Measurements from ENCODE around the gene GRIN3B. TPM values are rescaled to one million over a fixed set of nuclear protein-coding genes. Genes with fewer than 3 reads are reported as not detected.

Gene GRIN3B
- total and polyA plus RNA-seq, 2 of the 4 experiments (the other 2 are of a cell fraction) = under 0.01 to 0.91 TPM

DNA sequence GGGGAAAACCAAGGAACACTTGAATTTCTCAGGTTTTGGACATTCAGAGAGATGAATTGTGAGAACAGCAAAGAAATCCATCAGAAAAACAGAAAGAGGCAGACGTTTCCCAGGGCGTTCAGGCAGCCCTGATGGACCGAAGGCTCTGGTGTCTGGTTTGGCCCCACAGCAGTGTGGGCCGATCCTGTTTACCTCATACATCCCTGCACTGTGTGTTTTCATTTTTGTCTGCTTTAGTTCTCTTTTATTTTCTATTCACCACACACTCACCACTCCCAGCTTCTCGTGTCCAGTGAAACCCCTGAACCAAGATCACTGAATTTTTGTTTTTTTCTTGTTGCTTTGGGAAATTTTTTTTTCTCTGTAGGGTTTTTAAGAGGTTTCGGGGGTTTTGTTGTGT lies 27.9 kb upstream of the GRIN3B start:
- Histone ChIP-seq H2AFZ (replicated peaks; ENCODE audit: low read length, poor library complexity) (no peak overlapping the region), H4K20me1 (ENCODE audit: insufficient read depth, low read length) (peaks cover 3% of the 10 kb centered on the region; the same call in 1 of the 2 replicates), H2AK9ac (replicated peaks; ENCODE audit: low read depth, low read length, poor library complexity) (no peak overlapping the region), H2BK15ac (ENCODE audit: low read depth, low read length) (no peak overlapping the region), H4K91ac (ENCODE audit: insufficient read depth, low read depth, low read length) (no peak overlapping the region), H3K4me2 (ENCODE audit: low read depth, low read length) (no peak overlapping the region), H2BK120ac (ENCODE audit: low read depth, low read length) (no peak overlapping the region), H3K9ac (ENCODE audit: low read depth, low read length) (no peak overlapping the region), H2BK20ac (ENCODE audit: low read depth, low read length) (no peak overlapping the region), H3K9me1 (ENCODE audit: insufficient read depth, low read length) (no peaks in the 10 kb centered on the region), H4K5ac (ENCODE audit: low read depth, low read length) (no peak overlapping the region), H3K14ac (replicated peaks; ENCODE audit: low read depth, low read length) (no peak overlapping the region), H3K9me3 (ENCODE audit: control insufficient read depth, insufficient read depth, low read length) (peaks cover 5% of the 10 kb centered on the region), H2BK5ac (ENCODE audit: low read depth, low read length, poor library complexity, severe bottlenecking) (no peak overlapping the region), H3K27me3 (ENCODE audit: control insufficient read depth, insufficient read depth, low read length) (no peaks in the 10 kb centered on the region), H4K8ac (ENCODE audit: low read depth in 2 of 2, low read length in 2 of 2) (no peak overlapping the region), H3K4me1 (ENCODE audit: control insufficient read depth, insufficient read depth, low read length) (no peaks in the 10 kb centered on the region), H3K79me1 (ENCODE audit: low read depth in 1 of 2, low read length in 2 of 2) (peaks cover 19 to 28% of the 10 kb centered on the region in 2 experiments), H3K4ac (ENCODE audit: low read depth, low read length) (no peak overlapping the region), H3K23ac (ENCODE audit: low read depth, low read length) (no peak overlapping the region), H3K4me3 (ENCODE audit: insufficient read depth, low read depth, low read length) (no peak overlapping the region), H3K18ac (ENCODE audit: low read depth, low read length) (no peak overlapping the region), H3K27ac (ENCODE audit: insufficient read depth, low read length) (no peak overlapping the region), H2AK5ac (ENCODE audit: low read depth, low read length) (no peak overlapping the region), H3K36me3 (ENCODE audit: control insufficient read depth, insufficient read depth, low read length) (peaks cover 48% of the 10 kb centered on the region), H3K56ac (ENCODE audit: extremely low read depth, insufficient read depth, low read length) (no peak overlapping the region)
- BruUV-seq (replicated peaks) = no TSS peak
- dilution Hi-C loops (cut with HindIII; ENCODE audit: low sequenced_read_pairs, unreplicated experiment) = no loop called here
- in situ Hi-C loops (cut with MboI; ENCODE audit: low sequenced_read_pairs) = no loop called here
- 80% methylated on average over 1 of the region's 6 CpGs; no CpG with 5 or more reads in 1 of the 2 experiments for WGBS, 2 experiments (ENCODE audit: extremely low coverage in 2 of 2, insufficient read length in 1 of 2)
- no peak for DNase-seq
- POLR2A ChIA-PET (ENCODE audit: unreplicated experiment) = no interaction called here
- no peak for ATAC-seq (ENCODE audit: low read depth)
- TF ChIP-seq, protein P1, sequence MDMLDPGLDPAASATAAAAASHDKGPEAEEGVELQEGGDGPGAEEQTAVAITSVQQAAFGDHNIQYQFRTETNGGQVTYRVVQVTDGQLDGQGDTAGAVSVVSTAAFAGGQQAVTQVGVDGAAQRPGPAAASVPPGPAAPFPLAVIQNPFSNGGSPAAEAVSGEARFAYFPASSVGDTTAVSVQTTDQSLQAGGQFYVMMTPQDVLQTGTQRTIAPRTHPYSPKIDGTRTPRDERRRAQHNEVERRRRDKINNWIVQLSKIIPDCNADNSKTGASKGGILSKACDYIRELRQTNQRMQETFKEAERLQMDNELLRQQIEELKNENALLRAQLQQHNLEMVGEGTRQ (IDR thresholded peaks at IDR 0.05; ENCODE audit: low read depth, low read length) = no peak
- TF ChIP-seq SMC3 (IDR thresholded peaks at IDR 0.05; ENCODE audit: low read depth, low read length) (no peak), MAFK (IDR thresholded peaks at IDR 0.05; ENCODE audit: low read depth, low read length) (no peak), CHD1 (IDR thresholded peaks at IDR 0.05; ENCODE audit: low read depth, low read length) (no peak), FOS (IDR thresholded peaks at IDR 0.05; ENCODE audit: low read depth, low read length) (no peak), POLR2A (IDR thresholded peaks at IDR 0.05; ENCODE audit: low read depth, low read length) (no peak), RFX5 (IDR thresholded peaks at IDR 0.05; ENCODE audit: low read depth, low read length) (no peak), RCOR1 (IDR thresholded peaks at IDR 0.05; ENCODE audit: insufficient replicate concordance, low read length) (no peak), MAZ (IDR thresholded peaks at IDR 0.05; ENCODE audit: borderline replicate concordance, low read depth, low read length) (no peak), RAD21 (IDR thresholded peaks at IDR 0.05; ENCODE audit: low read length) (no peak)
- TF ChIP-seq, protein P2, sequence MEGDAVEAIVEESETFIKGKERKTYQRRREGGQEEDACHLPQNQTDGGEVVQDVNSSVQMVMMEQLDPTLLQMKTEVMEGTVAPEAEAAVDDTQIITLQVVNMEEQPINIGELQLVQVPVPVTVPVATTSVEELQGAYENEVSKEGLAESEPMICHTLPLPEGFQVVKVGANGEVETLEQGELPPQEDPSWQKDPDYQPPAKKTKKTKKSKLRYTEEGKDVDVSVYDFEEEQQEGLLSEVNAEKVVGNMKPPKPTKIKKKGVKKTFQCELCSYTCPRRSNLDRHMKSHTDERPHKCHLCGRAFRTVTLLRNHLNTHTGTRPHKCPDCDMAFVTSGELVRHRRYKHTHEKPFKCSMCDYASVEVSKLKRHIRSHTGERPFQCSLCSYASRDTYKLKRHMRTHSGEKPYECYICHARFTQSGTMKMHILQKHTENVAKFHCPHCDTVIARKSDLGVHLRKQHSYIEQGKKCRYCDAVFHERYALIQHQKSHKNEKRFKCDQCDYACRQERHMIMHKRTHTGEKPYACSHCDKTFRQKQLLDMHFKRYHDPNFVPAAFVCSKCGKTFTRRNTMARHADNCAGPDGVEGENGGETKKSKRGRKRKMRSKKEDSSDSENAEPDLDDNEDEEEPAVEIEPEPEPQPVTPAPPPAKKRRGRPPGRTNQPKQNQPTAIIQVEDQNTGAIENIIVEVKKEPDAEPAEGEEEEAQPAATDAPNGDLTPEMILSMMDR (conservative IDR thresholded peaks at IDR 0.05; ENCODE audit: low read depth, low read length) = no peak
- TF ChIP-seq, protein P3, sequence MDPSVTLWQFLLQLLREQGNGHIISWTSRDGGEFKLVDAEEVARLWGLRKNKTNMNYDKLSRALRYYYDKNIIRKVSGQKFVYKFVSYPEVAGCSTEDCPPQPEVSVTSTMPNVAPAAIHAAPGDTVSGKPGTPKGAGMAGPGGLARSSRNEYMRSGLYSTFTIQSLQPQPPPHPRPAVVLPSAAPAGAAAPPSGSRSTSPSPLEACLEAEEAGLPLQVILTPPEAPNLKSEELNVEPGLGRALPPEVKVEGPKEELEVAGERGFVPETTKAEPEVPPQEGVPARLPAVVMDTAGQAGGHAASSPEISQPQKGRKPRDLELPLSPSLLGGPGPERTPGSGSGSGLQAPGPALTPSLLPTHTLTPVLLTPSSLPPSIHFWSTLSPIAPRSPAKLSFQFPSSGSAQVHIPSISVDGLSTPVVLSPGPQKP (IDR thresholded peaks at IDR 0.05; ENCODE audit: borderline replicate concordance, low read depth, low read length) = no peak
- intact Hi-C loops (cut with micrococcal nuclease) = no loop called here
- CTCF ChIA-PET = interaction anchor here (0.7 kb wide), 1 partner anchor 88 kb away, joined by 3 read pairs; no protein-coding TSS in a partner anchor

All from IMR-90 (cell line).